ENCODE data around the gene MYH15.
"Not testable (repeated sequence)": the region's sequence is repeated elsewhere in the genome, so short reads cannot be mapped to it uniquely, and the experiment has no call there.

The MYH15 gene

DNA sequence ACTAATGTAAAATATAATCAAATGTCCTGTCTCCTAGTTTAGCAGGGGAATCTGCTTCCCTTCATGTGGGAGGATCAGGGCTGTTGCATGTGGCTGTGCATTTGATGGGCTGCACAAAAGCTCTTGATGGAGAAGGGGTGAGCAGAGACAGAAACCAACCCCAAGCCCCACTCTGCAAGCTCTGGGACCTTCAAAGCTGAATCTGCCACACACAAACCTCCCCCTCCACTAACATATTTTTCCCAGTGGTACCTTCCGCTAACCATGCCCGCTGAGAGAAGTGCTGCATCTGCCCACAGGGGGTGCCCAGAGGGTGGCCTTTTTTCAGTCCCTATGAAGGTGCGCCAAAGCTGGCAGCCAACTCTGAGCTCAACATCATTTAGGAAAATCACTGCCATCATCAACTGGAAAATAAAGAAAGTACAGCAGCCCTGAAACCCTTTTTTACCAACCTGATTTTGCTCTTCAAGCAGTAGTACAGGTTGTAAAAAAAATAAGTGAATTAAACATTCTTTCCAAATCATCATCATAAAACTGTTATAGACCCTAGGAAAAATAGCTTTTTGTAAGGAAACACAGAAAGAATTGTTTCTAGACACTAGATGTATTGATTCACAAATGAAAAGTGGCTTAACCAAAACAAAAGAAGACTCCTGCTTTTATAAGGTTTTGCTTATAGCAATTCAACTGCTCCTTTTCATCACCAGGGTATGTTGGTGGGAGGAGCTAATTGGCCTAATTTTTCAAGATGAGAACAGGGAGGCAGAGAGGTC, 117.1 kb downstream of the MYH15 start:
- H3K27ac ChIP-seq (ENCODE audit: low read depth, low read length): no peak overlapping the region
- no peaks in the 10 kb centered on the region for H3K36me3 ChIP-seq (ENCODE audit: control insufficient read depth, insufficient read depth, low read length)
- H3K9me3 ChIP-seq (ENCODE audit: control insufficient read depth, insufficient read depth, low read length): no peaks in the 10 kb centered on the region
- H3K27me3 ChIP-seq (ENCODE audit: control insufficient read depth, insufficient read depth, low read length): no peaks in the 10 kb centered on the region
- H3K4me1 ChIP-seq (ENCODE audit: control insufficient read depth, insufficient read depth, low read length): peaks cover 18% of the 10 kb centered on the region; the same call in 1 of the 2 replicates
- no peak overlapping the region for H3K9ac ChIP-seq (ENCODE audit: low read depth, low read length)
- no peak overlapping the region for H3K4me3 ChIP-seq (ENCODE audit: low read depth, low read length)

DNA sequence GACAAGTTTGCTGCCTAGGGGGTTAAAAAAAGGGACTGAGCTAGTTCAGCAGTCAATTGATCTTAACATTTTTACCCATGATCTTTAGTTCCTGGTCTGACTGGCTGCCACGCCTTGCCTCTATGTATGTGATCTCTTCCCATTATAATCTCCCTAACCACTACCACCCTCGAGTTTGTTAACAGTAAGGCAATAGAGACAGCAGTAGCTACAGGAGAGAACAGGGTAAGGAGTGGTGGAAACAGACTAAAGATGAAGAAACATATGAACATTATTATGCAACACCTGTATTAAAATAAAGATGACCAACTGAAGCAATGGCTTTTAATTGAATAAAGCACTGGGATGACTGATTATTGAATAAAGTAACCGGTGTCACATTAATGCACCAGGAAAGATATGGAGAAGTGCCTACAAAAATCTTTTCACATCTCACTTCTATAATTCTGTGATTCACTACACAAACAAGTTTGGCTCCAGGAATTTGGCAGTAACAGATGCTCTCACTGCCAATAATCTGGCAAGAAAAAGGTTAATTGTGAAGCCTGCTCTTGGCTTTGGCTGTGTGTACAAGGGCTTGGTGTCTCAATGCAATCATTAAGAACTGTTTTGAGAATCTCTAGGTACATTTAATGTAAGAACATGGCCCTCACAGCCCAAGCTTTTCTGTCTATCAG, 118.3 kb downstream of the MYH15 start:
- no peaks in the 10 kb centered on the region for H3K9me3 ChIP-seq (ENCODE audit: control insufficient read depth, insufficient read depth, low read length)
- H3K9ac ChIP-seq (ENCODE audit: low read depth, low read length): no peak overlapping the region
- peaks cover 18% of the 10 kb centered on the region; the same call in 1 of the 2 replicates for H3K4me1 ChIP-seq (ENCODE audit: control insufficient read depth, insufficient read depth, low read length)
- H3K27ac ChIP-seq (ENCODE audit: low read depth, low read length): no peak overlapping the region
- H3K36me3 ChIP-seq (ENCODE audit: control insufficient read depth, insufficient read depth, low read length): no peaks in the 10 kb centered on the region
- H3K27me3 ChIP-seq (ENCODE audit: control insufficient read depth, insufficient read depth, low read length): no peaks in the 10 kb centered on the region
- no peak overlapping the region for H3K4me3 ChIP-seq (ENCODE audit: low read depth, low read length)

DNA sequence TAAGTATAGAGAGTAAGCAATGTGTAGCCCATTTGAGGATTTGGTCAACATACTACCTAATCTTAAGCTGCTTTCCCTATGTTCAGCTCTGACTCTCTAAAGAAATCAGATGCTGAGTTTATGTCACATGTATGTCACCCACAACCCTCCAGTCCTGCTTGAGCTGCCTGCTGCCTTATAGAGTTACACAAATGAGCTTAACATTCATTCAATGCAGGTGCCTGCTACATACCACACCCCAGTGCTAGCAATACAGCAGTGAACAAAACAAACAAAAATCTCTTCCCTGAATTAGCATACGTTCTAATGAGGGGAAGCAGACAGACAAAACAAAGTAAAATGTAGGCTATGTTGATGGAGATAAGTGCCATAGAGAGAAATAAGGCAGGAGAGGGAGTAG, 121.0 kb downstream of the MYH15 start:
- H3K27me3 ChIP-seq (ENCODE audit: control insufficient read depth, insufficient read depth, low read length): no peaks in the 10 kb centered on the region
- no peak overlapping the region for H3K4me3 ChIP-seq (ENCODE audit: low read depth, low read length)
- H3K9me3 ChIP-seq (ENCODE audit: control insufficient read depth, insufficient read depth, low read length): no peaks in the 10 kb centered on the region
- H3K27ac ChIP-seq (ENCODE audit: low read depth, low read length): no peak overlapping the region
- no peak overlapping the region for H3K9ac ChIP-seq (ENCODE audit: low read depth, low read length)
- no peaks in the 10 kb centered on the region for H3K36me3 ChIP-seq (ENCODE audit: control insufficient read depth, insufficient read depth, low read length)
- peaks cover 11% of the 10 kb centered on the region; the same call in 1 of the 2 replicates for H3K4me1 ChIP-seq (ENCODE audit: control insufficient read depth, insufficient read depth, low read length)

DNA sequence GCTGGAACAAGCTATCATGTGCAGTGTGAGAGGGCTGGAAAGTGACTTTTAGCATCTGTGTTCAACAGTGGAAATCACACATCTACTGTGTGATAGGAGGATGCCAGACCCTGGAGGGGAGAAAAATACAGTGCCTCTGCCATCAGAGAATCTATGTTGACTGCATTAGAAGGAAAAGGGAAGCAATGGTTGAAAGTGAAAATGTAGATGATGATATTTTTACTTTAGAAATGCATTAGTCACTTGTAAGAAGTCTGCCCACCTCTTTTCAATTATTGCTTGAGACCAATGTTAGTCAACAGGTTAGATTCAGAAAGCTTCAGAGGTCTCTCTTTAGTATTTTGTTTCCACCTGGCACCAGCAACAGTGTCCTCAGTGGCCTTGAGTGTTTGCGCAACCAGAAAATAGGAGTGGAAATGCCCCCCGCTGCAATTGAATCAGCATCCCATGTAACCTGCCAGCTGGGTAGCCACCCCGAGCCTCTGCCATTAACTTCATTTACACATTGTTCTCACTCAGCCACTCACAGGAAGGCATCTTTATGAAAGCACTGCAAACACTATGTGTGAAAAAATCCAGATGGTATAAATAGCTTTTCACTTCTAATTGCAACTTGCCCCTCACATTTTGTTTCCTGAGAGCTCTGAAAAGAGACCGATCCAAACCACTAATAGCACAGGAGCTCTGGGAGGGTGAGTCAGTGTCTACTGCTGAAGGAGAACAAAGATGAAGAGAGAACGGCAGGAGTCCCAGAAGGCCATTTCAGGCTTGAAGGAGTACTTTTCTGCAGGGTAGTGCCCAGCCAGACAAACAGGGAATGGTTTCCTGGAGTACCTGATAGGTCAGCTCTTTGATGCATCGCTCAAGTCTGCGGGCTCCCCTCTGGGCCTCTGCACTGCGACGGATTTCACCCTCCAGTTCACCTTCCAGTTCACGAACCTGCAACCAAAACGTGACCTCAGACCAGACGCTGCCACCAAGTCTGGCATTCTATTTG, 122.0 kb downstream of the MYH15 start:
- H3K4me1 ChIP-seq (ENCODE audit: control insufficient read depth, insufficient read depth, low read length): peaks cover 10% of the 10 kb centered on the region; the same call in 1 of the 2 replicates
- no peak overlapping the region for H3K9ac ChIP-seq (ENCODE audit: low read depth, low read length)
- no peaks in the 10 kb centered on the region for H3K36me3 ChIP-seq (ENCODE audit: control insufficient read depth, insufficient read depth, low read length)
- H3K4me3 ChIP-seq (ENCODE audit: low read depth, low read length): no peak overlapping the region
- no peak overlapping the region for H3K27ac ChIP-seq (ENCODE audit: low read depth, low read length)
- H3K9me3 ChIP-seq (ENCODE audit: control insufficient read depth, insufficient read depth, low read length): no peaks in the 10 kb centered on the region
- H3K27me3 ChIP-seq (ENCODE audit: control insufficient read depth, insufficient read depth, low read length): no peaks in the 10 kb centered on the region

DNA sequence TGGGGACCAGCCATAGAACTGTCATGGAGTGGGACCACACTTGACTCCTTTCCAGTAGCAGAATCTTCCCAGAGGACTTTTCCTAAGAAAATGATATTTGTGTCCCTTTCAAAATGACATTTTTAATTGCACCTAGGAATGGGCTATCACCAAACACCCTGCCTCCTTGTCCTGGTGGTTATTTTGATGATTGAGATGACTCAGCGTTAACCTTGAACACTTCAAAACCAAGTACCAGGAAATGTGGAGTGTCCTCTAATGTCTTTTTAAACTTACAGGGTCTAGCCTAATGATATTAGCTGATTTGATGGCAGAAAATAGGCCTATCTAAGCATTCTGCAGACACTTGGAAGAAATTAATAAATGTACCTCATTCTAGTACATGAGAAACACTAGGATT, 123.3 kb downstream of the MYH15 start:
- Histone ChIP-seq H3K4me1 (ENCODE audit: control insufficient read depth, insufficient read depth, low read length) (peaks cover 4% of the 10 kb centered on the region; the same call in 1 of the 2 replicates), H3K36me3 (ENCODE audit: control insufficient read depth, insufficient read depth, low read length) (no peaks in the 10 kb centered on the region)

DNA sequence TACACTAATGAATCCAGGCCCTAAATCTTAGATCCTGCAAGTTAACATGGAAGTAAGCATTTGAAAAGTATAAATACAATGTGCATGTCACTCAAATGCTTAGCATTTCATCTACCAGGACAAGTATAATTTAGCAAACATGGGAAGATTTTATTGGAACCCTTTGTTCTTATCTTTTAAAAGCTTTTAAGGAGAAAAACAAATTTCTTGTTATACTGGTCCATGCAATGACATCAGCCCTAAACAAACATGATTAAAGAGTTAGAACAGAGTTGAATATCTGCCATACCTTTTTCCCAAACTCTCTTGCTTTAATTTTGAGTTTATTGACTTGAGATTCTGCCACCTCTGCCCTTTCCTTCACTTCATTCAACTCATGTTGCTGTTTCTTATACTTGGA, 127.1 kb downstream of the MYH15 start:
- peaks cover 6% of the 10 kb centered on the region; the same call in 1 of the 2 replicates for H3K4me1 ChIP-seq (ENCODE audit: control insufficient read depth, insufficient read depth, low read length)
- no peaks in the 10 kb centered on the region for H3K36me3 ChIP-seq (ENCODE audit: control insufficient read depth, insufficient read depth, low read length)
- no peak overlapping the region for H3K27ac ChIP-seq (ENCODE audit: low read depth, low read length)

More for the DNA sequence above, 123.3 kb downstream of the MYH15 start:
- H3K27ac ChIP-seq (ENCODE audit: low read depth, low read length): no peak overlapping the region
- no peak overlapping the region for H3K9ac ChIP-seq (ENCODE audit: low read depth, low read length)
- H3K4me3 ChIP-seq (ENCODE audit: low read depth, low read length): no peak overlapping the region
- no peaks in the 10 kb centered on the region for H3K9me3 ChIP-seq (ENCODE audit: control insufficient read depth, insufficient read depth, low read length)
- H3K27me3 ChIP-seq (ENCODE audit: control insufficient read depth, insufficient read depth, low read length): no peaks in the 10 kb centered on the region

DNA sequence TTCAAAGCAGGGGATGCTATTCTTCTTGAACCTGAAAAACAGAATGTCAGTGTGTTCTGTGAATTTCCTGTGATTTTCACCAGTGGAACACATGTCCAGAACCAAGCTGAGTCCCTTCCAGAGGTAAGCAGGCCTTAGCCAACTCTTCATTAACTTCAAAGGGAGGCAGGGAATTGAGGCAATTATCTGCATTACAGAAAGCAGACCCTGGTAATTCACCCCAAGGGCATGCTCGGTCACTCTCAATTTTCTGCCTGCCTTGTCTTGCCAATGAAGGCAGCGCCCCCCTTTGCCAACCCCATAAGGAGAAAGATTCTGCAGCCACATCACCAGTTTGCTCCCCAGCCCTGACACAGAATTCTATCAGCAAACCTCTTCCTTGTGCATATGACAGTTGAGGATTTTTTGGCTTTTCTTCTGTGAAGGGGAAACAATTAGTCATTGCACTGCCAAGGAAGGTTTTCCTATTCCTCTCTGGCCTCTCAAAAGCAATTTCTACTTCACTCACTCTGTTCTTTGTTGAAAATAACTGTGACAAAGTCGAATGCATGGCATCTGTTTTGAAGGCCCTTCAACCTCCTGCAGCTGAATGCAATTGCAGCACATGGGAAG, 128.8 kb downstream of the MYH15 start:
- Histone ChIP-seq H3K36me3 (ENCODE audit: control insufficient read depth, insufficient read depth, low read length) (no peaks in the 10 kb centered on the region), H3K4me1 (ENCODE audit: control insufficient read depth, insufficient read depth, low read length) (peaks cover 18% of the 10 kb centered on the region), H3K4me3 (ENCODE audit: low read depth, low read length) (no peak overlapping the region), H3K27me3 (ENCODE audit: control insufficient read depth, insufficient read depth, low read length) (no peaks in the 10 kb centered on the region), H3K27ac (ENCODE audit: low read depth, low read length) (peak overlapping the region; percentile 23), H3K9me3 (ENCODE audit: control insufficient read depth, insufficient read depth, low read length) (no peaks in the 10 kb centered on the region; the same call in 1 of the 2 replicates), H3K9ac (ENCODE audit: low read depth, low read length) (no peak overlapping the region)

More for the DNA sequence above, 127.1 kb downstream of the MYH15 start:
- no peaks in the 10 kb centered on the region for H3K27me3 ChIP-seq (ENCODE audit: control insufficient read depth, insufficient read depth, low read length)
- H3K9me3 ChIP-seq (ENCODE audit: control insufficient read depth, insufficient read depth, low read length): no peaks in the 10 kb centered on the region; the same call in 1 of the 2 replicates
- H3K4me3 ChIP-seq (ENCODE audit: low read depth, low read length): no peak overlapping the region
- no peak overlapping the region for H3K9ac ChIP-seq (ENCODE audit: low read depth, low read length)

DNA sequence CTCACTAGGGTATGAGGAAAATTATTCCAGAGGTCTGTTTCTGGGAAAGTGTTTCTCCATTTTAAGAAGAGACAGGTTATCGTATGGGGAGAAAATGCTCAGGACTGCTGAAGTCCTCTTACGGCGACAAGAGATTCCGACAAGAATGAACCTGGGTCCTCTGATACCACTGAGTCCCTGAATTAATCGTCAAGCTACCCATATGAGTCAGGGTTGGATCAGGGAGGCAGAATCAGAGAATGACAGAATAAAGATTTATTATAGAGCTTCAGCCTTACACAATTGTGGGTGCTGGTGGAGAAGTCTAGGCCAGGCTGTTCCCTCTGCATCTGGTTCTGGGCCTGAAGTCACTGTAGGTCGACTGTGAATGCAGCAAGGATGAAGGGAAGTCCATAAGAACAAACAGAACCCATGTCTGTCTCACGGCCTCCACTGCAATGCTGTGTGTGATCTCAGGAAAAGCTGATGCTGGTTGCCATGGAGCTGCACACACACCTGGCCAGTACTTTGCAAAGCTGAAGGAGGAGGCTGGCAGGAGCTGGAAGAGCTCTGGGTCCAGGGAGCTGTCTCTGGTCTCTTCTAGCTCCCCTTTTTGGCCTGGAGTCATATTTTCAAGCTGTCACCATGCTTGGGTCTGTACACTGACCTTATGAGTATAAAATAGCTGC, 130.1 kb downstream of the MYH15 start:
- Histone ChIP-seq H3K27me3 (ENCODE audit: control insufficient read depth, insufficient read depth, low read length) (no peaks in the 10 kb centered on the region), H3K9me3 (ENCODE audit: control insufficient read depth, insufficient read depth, low read length) (no peaks in the 10 kb centered on the region; the same call in 1 of the 2 replicates), H3K4me3 (ENCODE audit: low read depth, low read length) (no peak overlapping the region), H3K27ac (ENCODE audit: low read depth, low read length) (no peak overlapping the region), H3K36me3 (ENCODE audit: control insufficient read depth, insufficient read depth, low read length) (no peaks in the 10 kb centered on the region), H3K4me1 (ENCODE audit: control insufficient read depth, insufficient read depth, low read length) (peaks cover 23% of the 10 kb centered on the region), H3K9ac (ENCODE audit: low read depth, low read length) (no peak overlapping the region)

DNA sequence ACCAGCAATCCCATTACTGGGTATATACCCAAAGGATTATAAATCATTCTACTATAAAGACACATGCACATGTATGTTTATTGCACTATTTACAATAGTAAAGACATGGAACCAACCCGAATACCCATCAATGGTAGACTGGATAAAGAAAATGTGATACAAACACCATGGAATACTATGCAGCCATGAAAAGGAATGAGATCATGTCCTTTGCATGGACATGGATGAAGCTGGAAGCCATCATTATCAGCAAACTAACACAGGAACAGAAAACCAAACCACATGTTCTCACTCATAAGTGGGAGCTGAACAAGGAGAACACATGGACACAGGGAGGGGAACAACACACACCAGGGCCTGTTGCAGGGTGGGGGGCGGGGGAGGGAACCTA, 131.4 kb downstream of the MYH15 start:
- not testable (repeated sequence) for H3K4me3 ChIP-seq (ENCODE audit: low read depth, low read length); H3K27me3 ChIP-seq (ENCODE audit: control insufficient read depth, insufficient read depth, low read length); H3K36me3 ChIP-seq (ENCODE audit: control insufficient read depth, insufficient read depth, low read length); H3K27ac ChIP-seq (ENCODE audit: low read depth, low read length); H3K9me3 ChIP-seq (ENCODE audit: control insufficient read depth, insufficient read depth, low read length); H3K9ac ChIP-seq (ENCODE audit: low read depth, low read length)
- H3K4me1 ChIP-seq (ENCODE audit: control insufficient read depth, insufficient read depth, low read length): peaks cover 23% of the 10 kb centered on the region
